GM20000 (cell line): ENCODE results near the gene SEC61A2.
"Not testable (repeated sequence)": the region's sequence is repeated elsewhere in the genome, so short reads cannot be mapped to it uniquely, and the experiment has no call there.

ENCODE experiments used
- DNase-seq: peaks from one replicate; pipeline ENCODE4 v3.0.0; 2012; ENCODE audit warnings: low spot score
- TF ChIP-seq, protein P1 (sequence below): IDR thresholded peaks from 2 replicates; pipeline ENCODE4 v1.5.1; 2012; ENCODE audit warnings: mild to moderate bottlenecking, control low read depth; ENCODE audit errors: extremely low read depth, missing control alignments

Gene SEC61A2

DNA sequence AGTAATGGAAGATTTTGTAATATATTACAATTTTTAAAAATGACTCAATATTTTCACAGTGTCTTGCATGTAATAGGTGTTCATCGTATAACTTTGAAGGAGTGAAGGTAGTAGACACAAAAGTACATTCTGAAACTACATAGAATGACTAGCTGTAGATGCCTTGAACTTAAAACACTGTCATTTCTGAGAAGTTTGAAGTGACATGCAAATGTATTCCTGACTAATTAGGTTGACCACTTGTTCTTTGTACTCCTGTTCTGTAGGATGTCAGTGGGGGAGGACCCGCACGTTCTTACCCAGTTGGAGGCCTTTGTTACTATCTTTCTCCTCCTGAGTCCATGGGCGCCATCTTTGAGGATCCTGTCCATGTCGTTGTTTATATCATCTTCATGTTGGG, 31.2 kb downstream of the SEC61A2 start:
- TF ChIP-seq, protein P1, sequence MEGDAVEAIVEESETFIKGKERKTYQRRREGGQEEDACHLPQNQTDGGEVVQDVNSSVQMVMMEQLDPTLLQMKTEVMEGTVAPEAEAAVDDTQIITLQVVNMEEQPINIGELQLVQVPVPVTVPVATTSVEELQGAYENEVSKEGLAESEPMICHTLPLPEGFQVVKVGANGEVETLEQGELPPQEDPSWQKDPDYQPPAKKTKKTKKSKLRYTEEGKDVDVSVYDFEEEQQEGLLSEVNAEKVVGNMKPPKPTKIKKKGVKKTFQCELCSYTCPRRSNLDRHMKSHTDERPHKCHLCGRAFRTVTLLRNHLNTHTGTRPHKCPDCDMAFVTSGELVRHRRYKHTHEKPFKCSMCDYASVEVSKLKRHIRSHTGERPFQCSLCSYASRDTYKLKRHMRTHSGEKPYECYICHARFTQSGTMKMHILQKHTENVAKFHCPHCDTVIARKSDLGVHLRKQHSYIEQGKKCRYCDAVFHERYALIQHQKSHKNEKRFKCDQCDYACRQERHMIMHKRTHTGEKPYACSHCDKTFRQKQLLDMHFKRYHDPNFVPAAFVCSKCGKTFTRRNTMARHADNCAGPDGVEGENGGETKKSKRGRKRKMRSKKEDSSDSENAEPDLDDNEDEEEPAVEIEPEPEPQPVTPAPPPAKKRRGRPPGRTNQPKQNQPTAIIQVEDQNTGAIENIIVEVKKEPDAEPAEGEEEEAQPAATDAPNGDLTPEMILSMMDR: no peak
- DNase-seq: no peak

DNA sequence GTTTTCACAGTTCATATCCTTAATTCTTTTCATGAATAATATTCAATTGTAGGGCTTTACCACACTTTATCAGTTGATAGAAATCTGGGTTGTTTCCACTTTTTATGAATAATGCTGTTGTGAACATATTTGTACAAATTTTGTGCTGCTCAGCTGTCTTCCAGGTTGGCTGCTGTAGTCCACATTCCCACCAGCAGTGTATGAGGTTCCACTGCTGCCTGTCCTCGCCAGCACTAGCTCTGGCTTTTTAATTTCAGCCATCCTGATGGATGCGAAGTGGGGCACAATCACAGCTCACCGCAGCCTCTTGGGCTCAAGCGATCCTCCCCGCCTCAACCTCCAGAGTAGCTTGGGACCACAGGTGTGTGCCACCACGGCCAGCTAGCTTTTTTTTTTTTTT, 33.5 kb downstream of the SEC61A2 start:
- TF ChIP-seq, protein P1: no peak
- DNase-seq: no peak

DNA sequence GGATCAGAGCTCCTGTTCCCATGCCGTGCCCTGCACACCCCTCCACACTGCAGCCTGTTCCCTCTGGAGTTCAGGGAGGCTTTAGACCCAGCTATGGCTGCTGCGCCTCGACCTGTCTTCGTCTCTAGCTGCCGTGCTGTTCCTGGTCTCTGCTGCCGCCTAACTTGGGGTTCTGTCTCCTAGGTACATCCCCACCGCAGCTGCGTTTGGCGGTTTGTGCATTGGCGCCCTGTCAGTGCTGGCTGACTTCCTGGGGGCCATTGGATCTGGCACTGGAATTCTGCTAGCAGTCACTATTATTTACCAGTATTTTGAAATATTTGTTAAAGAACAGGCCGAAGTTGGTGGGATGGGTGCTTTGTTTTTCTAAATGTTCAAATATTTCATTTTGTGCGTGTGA, 34.6 kb downstream of the SEC61A2 start:
- no peak for DNase-seq
- TF ChIP-seq, protein P1: no peak

DNA sequence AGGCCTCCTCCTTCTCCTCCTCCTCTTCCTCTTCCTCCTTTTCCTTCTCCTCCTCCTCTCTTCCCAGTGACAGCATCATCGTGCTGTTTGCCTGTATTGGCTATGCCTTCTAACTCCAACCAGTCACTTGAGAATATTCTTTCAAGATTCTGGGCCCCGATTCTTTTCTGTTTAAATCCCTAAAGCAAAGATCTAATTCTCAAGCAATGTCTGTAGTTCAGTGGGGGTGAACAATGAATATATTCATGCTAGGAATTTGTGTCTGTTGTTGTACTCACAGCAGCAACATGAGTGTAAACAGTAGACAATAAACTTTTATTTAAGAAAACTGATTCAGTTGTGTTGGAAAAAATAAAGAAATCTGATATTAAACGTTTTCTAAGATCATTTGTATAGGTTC, 35.6 kb downstream of the SEC61A2 start:
- TF ChIP-seq, protein P1: no peak
- DNase-seq: no peak

DNA sequence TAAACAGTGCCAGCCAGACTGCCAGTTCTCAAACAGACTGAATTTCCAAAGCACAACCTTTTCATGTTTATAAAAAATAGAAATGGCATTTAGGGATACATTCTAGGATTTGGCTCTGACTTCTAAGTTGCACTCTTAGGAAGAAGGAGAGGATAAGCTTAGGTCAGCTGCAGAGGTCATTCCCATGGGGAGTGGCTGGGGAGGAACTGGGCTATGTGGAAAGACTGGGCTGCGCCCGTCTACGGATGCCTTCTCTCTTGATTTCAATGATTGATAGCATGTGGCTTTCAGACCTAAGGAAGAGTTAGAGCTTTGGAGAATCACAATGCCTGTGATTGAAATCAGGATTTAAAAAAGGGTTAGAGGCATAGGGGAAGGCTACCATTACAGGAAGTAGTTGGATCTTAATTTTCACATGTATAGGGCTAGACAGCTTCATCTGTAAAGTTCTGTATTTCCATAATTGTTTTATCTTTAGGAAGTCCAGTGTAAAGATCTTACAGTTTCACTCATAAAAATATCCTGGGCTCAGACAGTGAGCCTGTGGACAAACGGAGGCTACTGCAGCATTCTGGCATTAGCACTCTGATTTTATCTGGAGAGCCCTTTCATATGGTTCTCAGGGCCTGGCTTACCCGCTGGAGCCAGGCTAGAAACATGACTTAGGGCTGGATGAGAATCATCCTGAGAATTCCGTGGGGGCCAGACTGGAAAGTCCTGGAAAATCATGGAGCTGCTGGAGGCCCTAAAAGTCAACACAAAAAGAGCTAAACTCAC, 36.7 kb downstream of the SEC61A2 start:
- TF ChIP-seq, protein P1: no peak
- DNase-seq: no peak

DNA sequence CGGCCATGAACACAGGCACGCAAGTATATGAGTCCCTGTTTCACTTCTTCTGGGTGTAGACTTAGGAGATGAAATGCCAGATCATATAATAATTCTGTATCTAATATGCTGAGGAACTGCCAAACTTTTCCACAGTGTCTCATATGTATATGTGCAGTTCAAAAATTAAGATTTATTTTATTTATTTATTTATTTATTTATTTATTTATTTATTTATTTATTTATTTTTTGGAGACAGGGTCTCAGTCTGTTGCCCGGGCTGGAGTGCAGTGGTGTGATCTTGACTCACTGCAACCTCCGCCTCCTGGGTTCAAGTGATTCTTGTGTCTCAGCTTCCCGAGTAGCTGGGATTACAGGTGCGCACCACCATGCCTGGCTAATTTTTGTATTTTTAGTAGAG, 42.0 kb downstream of the SEC61A2 start:
- not testable (repeated sequence) for DNase-seq

DNA sequence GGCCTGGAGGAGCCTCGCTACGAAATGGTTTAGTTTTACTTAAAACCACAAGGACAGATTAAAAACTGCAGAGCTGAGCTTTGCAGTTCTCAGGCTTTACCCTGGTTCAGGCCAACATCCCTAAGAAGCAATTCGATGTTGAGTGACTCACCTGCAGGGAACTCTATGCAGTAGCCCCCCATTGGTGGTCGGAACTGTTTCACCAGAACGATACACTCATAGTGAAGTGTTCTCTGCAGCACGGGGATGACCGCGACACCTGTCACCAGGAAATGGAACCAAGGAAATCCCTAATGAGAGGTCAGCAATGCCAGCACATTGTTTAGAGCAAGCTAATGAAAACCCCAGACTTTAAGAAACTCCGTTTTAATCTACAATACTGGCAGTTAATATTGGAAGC, 48.2 kb downstream of the SEC61A2 start:
- DNase-seq: no peak
- TF ChIP-seq, protein P1: no peak

DNA sequence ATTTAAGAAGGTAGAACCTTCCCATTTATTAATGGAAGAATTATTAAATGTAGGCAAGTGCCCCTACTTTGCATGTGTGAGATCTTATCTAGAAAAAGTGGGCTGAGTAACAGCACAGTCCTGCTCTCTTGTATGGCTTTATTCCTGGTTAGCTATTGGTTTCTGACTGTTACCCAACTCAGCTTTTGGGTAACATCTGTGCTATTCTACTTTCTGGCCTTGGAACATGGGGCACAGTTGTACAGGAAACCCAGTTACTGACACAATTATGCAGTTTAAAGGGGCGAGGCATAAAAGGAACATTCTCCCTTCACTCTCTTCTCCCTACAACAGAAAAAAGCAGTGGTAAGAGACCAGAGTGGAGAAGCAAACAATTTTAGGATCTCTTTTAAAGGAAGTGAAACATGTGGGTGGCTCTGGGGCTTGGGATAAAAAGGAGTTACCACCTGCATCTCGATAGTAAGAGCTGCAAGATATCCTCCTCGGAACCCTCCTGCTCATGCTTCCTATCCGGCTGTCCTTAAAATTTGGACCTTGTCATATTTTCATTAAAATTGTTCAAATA, 50.2 kb downstream of the SEC61A2 start:
- TF ChIP-seq, protein P1: no peak
- no peak for DNase-seq
